ENCODE measurements around the gene HNRNPH1.

The HNRNPH1 gene

DNA sequence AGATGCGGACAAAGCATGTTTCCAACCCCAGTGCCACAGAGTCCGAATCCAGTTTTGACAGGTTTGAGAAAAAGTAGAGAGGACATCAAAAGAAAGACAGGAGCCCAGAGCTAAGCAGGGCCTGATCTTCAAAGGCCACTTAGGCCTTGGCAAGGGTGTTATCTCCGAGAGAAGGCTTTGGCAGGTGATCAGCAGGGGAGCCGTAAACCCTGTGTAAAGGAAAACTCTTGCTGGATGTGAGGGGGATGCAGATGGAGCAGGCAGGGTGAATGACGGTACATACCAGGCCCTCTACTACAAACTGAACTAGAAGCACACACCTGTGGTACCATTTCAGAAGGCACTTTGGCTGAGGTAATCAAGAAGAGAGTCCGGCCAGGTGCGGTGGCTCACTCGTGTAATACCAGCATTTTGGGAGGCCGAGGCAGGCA, 1.4 kb upstream of the HNRNPH1 start:
- DNase-seq (ENCODE audit: insufficient read length, low spot score), result no peak
- no peak for TF ChIP-seq POLR2A (IDR thresholded peaks at IDR 0.05; ENCODE audit: low read depth, low read length)
- FAIRE-seq, result no peak

DNA sequence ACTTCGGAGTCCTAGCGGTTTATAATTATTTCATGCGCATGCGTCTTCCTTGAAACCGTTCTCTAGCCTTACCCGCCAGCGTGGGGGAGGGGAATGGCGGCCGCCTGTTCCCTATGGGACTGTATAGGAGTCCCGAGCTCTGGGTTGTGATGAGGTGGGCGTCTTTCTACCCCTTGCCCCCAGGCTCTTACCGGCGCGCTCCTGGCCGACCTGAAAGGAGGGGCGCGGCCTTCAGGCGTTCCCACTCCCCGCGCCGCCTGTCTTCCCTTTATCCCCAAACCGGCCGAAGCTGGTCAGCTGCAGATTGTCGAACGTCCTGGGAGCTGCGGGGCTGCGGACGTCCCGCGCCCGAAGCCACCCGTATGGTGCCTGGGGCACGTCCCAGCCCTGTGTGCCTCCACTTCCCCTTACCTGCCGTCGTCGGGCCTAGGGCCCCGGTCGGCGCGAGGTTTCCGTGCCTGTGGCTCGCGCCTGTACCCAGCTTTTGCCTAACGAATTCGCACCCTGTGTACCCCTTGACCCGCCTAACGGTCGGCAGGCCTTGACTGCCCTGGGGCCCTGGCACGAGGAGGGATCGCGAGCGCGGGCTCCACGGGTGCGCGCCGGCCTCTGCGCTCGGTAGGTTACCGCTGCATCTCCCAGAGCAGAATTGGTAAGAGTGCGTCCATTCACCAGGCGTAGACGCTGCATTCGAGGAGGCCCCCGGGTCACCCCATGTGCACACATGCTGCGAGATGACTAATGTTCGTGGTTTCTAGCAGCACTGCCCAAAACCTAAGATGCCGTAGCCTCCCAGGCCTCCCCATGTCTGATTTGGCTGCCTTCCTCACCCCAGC, 653 bp upstream of the HNRNPH1 start:
- DNase-seq (ENCODE audit: insufficient read length, low spot score), result peak; percentile 99

DNA sequence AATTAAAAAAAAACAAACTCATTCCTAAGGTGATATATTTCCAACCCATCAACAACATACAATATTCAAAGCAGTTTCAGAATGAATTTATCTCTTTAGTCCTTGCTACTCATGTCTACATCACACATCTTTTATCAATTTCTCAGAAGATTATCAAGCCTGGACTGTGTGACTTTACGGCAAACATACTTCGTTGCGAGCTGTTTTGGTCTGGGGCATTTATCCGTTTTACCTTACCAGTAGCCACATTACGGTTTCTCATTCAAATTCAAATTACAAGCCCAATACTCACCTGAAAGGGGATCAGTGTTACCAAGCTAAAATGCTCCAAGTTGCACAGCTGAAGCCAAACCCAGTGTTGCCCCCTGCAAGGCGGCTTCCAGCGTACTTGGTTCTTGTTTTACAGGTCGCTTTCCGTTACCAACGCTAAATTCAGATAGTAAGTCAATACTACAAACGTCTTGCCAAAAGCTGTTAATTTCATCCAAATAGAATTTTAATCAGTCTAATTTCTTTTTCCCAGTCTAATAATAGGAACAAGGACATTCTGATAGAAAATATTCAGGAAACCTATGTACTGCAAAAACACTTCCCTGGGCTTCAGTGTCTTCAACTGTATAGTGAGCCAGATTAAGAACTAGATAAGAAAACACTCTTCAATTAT, 1.8 kb downstream of the HNRNPH1 start:
- no peak for TF ChIP-seq POLR2A (IDR thresholded peaks at IDR 0.05; ENCODE audit: low read depth, low read length)
- FAIRE-seq (no peak), DNase-seq (ENCODE audit: insufficient read length, low spot score) (no peak)

More for the DNA sequence above, 653 bp upstream of the HNRNPH1 start:
- FAIRE-seq, result peak; percentile 52
- TF ChIP-seq POLR2A (IDR thresholded peaks at IDR 0.05; ENCODE audit: low read depth, low read length), result peak; percentile 1; the same call in 1 of the 2 replicates

DNA sequence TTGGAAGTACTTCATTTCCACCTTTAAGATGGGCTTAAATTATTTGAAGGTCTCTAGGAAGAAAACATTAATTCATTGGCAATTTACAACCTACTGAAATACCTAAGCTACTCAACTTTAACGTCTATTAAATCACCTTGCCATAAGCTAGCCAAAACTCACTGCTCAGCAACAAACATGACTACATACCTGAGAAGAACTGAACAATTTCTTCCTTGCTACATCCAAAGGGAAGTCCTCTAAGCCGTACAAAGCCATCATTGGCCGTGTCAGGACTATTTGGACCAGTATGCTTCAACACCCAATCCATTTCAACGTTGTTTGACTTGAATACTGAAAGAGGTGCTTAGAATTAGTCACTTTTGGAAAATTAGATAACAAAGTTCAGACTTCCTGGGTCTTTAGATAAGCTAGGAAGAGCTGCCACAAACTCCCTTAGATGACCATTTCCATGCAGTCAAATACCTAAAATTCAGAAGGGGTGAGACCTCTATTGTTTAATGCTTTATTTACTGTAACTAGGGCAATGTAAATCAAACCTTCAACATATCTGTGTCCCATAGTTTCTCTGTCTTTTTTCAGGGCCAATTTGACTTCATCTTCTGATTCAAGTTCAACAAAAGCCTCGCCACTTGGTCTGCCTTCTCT, 2.6 kb downstream of the HNRNPH1 start:
- DNase-seq (ENCODE audit: insufficient read length, low spot score) (no peak), FAIRE-seq (no peak)
- no peak for TF ChIP-seq POLR2A (IDR thresholded peaks at IDR 0.05; ENCODE audit: low read depth, low read length)

DNA sequence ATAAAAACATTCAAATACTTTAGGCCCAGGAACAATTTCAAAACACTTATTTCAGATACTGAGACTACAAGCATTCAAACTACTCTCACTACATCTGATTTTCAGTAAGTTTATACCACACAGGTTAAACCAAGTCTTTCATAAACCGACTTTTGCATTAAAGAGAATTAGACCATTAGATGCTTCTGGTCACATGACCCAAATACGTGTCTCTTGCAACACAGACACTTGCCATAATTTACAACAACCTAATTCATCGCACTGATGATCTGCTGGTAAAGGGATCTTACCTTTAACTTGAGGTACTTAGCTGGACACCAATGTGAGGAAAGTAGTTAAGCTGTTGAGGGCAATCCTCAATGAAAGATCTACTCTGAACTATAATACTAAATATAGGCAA, 3.2 kb downstream of the HNRNPH1 start:
- TF ChIP-seq POLR2A (IDR thresholded peaks at IDR 0.05; ENCODE audit: low read depth, low read length), result no peak
- DNase-seq (ENCODE audit: insufficient read length, low spot score) (no peak), FAIRE-seq (no peak)

DNA sequence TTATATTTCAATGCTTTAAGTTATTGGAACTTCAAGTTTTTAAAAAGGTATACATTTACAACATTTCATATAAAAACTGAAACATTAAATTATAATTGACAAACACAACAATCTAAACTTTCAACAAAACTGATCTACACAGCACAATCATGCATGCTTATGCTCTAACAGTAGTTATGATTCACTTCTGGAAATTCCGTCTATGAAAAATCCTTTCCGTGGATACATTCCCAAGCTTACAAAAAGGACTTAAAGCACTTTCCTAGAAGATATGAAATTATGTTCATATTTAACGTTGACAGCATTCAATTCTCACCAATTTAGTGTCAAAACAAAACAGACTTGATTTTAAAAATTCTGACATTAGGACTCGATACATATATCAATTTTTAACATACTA, 3.7 kb downstream of the HNRNPH1 start:
- FAIRE-seq (no peak), DNase-seq (ENCODE audit: insufficient read length, low spot score) (no peak)
- TF ChIP-seq POLR2A (IDR thresholded peaks at IDR 0.05; ENCODE audit: low read depth, low read length), result no peak

DNA sequence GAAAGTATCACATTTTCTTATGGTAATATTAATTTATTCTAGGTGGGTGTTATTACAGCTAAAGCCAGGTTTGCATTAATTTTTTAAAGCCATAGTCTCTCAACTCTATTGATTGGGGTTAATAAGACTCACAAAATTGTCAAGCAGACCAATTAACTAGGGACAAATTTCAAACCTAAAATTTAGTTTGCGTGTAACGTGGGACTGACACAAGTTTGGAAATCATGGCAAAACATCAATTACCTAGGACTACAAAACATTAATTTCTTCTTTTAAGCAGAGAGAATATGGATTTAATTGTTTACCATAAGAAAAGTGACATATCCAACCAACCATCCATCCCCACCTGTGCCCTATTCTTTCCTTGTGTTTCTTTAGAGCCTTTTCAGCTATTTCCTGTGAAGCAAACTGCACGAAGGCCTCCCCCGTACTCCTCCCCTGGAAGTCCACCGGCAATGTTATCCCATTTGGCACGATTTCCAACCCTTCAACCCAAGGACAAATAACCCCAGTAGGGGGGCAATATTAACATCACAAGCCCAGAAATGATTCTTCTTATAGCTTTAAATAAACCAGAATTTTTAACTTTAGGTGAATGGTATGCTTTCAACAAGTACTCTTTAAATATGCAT, 4.4 kb downstream of the HNRNPH1 start:
- FAIRE-seq (no peak), DNase-seq (ENCODE audit: insufficient read length, low spot score) (no peak)
- TF ChIP-seq POLR2A (IDR thresholded peaks at IDR 0.05; ENCODE audit: low read depth, low read length), result no peak

DNA sequence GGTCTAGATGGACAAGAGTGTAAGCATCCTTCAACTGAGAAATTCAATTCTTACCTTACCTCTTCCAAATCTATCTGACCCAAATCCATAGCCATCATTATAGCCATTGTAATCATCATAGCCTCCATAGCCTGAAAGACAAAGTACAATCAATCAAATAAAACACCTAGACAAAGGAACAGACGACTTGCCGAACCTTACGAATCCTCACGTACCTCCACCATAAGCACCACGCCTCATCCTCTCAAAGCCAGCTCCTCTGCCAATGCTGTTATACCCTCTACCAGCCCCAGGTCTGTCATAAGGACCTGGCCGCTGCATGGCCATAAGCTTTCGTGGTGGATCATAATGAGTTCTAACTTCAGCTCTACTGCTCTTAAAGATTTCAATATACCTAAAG, 5.5 kb downstream of the HNRNPH1 start:
- FAIRE-seq (no peak), DNase-seq (ENCODE audit: insufficient read length, low spot score) (no peak)
- no peak for TF ChIP-seq POLR2A (IDR thresholded peaks at IDR 0.05; ENCODE audit: low read depth, low read length)

DNA sequence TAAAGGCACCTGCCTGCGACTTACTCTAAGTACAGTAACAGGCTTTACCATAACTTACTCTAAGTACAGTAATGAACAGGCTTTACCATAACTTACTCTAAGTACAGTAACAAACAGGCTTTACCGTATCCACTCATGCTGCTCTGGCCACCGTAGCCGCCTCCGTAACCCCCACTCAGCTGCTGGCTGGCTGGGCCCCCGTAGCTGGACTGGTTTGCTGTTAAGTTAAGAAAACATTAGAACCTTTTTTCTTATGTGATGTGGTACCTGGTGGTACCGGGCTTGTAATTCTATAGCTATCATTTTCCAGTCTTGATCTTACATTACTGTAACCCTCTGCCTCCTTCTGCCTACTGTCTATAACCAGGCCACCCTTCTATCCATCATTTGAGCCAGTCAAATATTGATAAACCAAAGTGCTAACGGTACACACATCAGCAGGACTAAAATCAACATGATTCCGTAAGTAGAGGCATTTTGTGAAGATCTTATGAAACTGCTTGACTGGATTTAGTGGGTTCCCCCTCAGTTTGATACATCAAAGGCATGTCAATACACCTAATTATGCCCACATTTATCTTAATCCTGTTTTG, 7.4 kb downstream of the HNRNPH1 start:
- TF ChIP-seq POLR2A (IDR thresholded peaks at IDR 0.05; ENCODE audit: low read depth, low read length), result no peak
- FAIRE-seq, result no peak
- no peak for DNase-seq (ENCODE audit: insufficient read length, low spot score)

DNA sequence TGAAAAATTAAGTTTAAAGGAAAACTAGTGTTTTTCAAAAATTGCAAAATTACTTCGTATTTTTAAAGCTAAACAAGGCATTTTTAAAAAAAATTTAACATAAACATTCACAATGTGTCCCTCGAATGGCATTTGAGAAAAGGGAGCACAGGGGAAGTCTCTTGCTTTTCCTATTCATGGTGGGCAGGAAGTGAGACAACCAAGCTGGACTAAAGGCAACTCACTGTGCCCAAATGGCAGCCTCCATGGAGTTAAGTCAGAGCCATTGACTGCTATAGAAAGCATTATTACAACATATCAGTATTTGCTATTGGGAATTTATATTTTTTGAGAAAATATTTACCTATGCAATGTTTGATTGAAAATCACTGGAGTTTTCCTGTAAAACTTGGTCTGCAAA, 8.3 kb downstream of the HNRNPH1 start:
- FAIRE-seq (no peak), DNase-seq (ENCODE audit: insufficient read length, low spot score) (no peak)
- no peak for TF ChIP-seq POLR2A (IDR thresholded peaks at IDR 0.05; ENCODE audit: low read depth, low read length)

DNA sequence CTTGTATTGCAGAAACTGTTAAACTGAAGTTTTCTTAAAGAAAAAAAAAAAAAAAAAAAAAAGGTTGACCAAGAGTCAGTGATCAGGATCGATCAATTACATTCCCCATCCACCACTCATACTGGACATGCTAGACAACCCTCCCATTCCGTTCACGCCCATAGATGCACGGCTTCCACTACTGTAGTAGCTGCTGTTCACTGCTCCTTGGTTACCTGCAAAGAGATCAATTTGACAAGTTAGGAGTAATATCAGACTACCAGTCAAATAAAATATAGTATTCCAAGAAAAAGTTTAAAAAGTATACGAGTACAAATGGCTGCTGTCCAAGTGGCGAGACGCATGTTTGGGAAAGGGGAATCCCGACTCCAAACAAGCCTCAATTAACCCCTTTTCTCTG, 8.7 kb downstream of the HNRNPH1 start:
- DNase-seq (ENCODE audit: insufficient read length, low spot score), result no peak
- no peak for FAIRE-seq
- TF ChIP-seq POLR2A (IDR thresholded peaks at IDR 0.05; ENCODE audit: low read depth, low read length), result no peak

DNA sequence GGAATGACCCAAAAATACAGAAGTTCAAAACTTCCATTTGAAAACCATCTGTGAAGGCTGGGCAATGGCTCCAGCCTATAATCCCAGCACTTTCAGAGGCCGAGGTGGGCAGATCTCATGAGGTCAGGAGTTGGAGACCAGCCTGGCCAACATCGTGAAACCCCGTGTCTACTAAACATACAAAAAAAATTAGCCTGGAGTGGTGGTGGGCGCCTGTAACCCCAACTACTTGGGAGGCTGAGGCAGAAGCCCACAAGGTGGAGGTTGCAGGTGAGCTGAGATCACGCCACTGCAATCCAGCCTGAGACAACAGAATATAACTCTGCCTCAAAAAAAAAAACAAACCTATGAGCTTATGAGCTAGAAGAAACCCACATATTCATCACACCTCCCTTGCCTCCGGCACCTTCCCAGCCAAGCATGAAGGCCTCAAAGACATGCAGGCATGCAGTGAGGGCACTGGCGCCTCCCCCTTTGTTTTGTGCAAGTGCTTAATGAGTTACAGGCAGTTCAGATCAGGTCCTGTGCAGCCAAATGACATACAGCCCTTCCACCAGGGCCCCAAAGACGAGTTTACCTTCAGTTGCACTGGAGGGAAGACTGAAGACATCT, 9.9 kb downstream of the HNRNPH1 start:
- DNase-seq (ENCODE audit: insufficient read length, low spot score) (no peak), FAIRE-seq (no peak)
- TF ChIP-seq POLR2A (IDR thresholded peaks at IDR 0.05; ENCODE audit: low read depth, low read length), result no peak
